HEK293T (cell line): Measurements from ENCODE around the gene CLDN6.
A peak's percentile ranks its signal among the peaks of the same experiment; 100 is the strongest.

Experiments
- CTCF ChIA-PET: fragments of 350-600 bp; formaldehyde crosslinking; extraction: SDS; loops from one replicate; lab custom pipeline; 2021; ENCODE audit warnings: antibody characterized with exemption, inconsistent platforms; lab: Yijun Ruan, JAX
- POLR2A ChIA-PET: fragments of 350-600 bp; formaldehyde crosslinking; extraction: SDS; loops from one replicate; lab custom pipeline; 2020; ENCODE audit warnings: antibody characterized with exemption, inconsistent platforms; lab: Yijun Ruan, JAX
- DNase-seq: peaks from one replicate; pipeline ENCODE4 v3.0.0; 2012; ENCODE audit warnings: mixed read lengths; ENCODE audit errors: extremely low spot score
- ARNT ChIP-seq: fragments of 450-650 bp; IDR thresholded peaks from 2 replicates; pipeline ENCODE4 v1.6.1; 2017; ENCODE audit warnings: mild to moderate bottlenecking
- BHLHE40 ChIP-seq: fragments of 450-650 bp; IDR thresholded peaks from 2 replicates; pipeline ENCODE4 v1.6.1; 2016; ENCODE audit warnings: mild to moderate bottlenecking, moderate library complexity, borderline replicate concordance
- CTBP1 ChIP-seq: fragments of 450-650 bp; IDR thresholded peaks from 2 replicates; pipeline ENCODE4 v1.6.1; 2016; ENCODE audit warnings: borderline replicate concordance
- ELF4 ChIP-seq: fragments of 450-650 bp; IDR thresholded peaks from 2 replicates; pipeline ENCODE4 v1.6.1; 2017; ENCODE audit warnings: antibody characterized with exemption
- FOXA1 ChIP-seq: fragments of 450-650 bp; IDR thresholded peaks from 2 replicates; pipeline ENCODE4 v1.6.1; 2016; ENCODE audit warnings: mild to moderate bottlenecking
- FOXK2 ChIP-seq: fragments of 450-650 bp; IDR thresholded peaks from 2 replicates; pipeline ENCODE4 v1.6.1; 2016; ENCODE audit warnings: mild to moderate bottlenecking
- FOXM1 ChIP-seq: fragments of 450-650 bp; IDR thresholded peaks from 2 replicates; pipeline ENCODE4 v1.6.1; 2017; ENCODE audit warnings: mild to moderate bottlenecking, borderline replicate concordance
- HDGF ChIP-seq: fragments of 450-650 bp; IDR thresholded peaks from 2 replicates; pipeline ENCODE4 v1.6.1; 2017; ENCODE audit warnings: antibody characterized with exemption, borderline replicate concordance
- L3MBTL2 ChIP-seq: fragments of 450-650 bp; conservative IDR thresholded peaks from 2 replicates; pipeline ENCODE4 v1.6.1; 2016; ENCODE audit warnings: mild to moderate bottlenecking
- LEF1 ChIP-seq: fragments of 450-650 bp; IDR thresholded peaks from 2 replicates; pipeline ENCODE4 v1.6.1; 2017; ENCODE audit warnings: mild to moderate bottlenecking, borderline replicate concordance
- NFRKB ChIP-seq: fragments of 450-650 bp; IDR thresholded peaks from 2 replicates; pipeline ENCODE4 v1.6.1; 2016; ENCODE audit warnings: mild to moderate bottlenecking, moderate library complexity
- SP1 ChIP-seq: fragments of 450-650 bp; IDR thresholded peaks from 2 replicates; pipeline ENCODE4 v1.6.1; 2017
- SUZ12 ChIP-seq: fragments of 450-650 bp; IDR thresholded peaks from 2 replicates; pipeline ENCODE4 v1.6.1; 2016; ENCODE audit warnings: mild to moderate bottlenecking
- TARDBP ChIP-seq: fragments of 450-650 bp; IDR thresholded peaks from 2 replicates; pipeline ENCODE4 v1.6.1; 2016
- ZNF384 ChIP-seq: fragments of 450-650 bp; IDR thresholded peaks from 2 replicates; pipeline ENCODE4 v1.6.1; 2016
- TF ChIP-seq, protein P1 (sequence below): fragments of 450-650 bp; IDR thresholded peaks from 2 replicates; pipeline ENCODE4 v1.6.1; 2016

CLDN6 gene

DNA sequence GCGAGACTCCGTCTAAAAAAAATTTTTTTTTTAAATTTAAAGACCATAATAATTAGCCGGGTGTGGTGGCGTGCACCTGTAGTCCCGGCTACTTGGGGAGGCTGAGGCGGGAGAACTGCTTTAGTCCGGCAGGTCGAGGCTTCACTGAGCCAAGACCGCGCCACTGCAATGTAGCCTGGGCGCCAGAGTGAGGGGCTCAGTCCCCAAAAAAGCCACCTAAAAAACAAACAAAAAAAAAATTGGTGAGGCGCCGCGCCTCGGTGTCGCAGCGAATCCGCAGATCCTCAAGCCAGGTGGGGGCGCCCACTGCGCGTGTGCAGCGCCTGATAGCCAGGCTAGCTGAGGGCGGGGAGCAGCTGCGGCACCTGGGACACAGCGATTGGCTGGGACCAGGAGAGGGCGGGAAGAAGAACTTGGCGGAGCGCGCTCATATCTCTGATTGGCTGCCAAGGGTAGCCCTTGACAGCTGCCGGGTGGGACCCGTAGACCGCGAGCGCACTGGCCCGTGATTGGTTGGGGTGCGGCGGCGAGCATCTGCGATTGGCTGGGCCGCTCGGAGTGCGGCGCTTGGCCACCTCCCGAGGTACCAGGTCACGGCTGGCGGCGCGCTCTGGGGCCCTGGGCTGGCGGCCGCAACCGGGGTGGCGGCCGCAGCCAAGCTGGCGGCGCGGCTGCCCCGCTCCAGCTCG lies 14.3 kb downstream of the CLDN6 start:
- ChIA-PET CTCF (interaction anchor here (0.9 to 4.1 kb wide), 3 partner anchors 19 to 28 kb away, joined by 3 to 20 read pairs (median 13); no protein-coding TSS in a partner anchor), POLR2A (interaction anchor here (1.0 to 5.3 kb wide), 6 partner anchors 17 to 34 kb away, joined by 3 to 60 read pairs (median 4); partner anchors contain the start of genes CLDN6, HCFC1R1, PKMYT1 and THOC6)
- TF ChIP-seq ZNF384, result no peak
- no peak for TF ChIP-seq TARDBP
- TF ChIP-seq BHLHE40, result no peak
- TF ChIP-seq SUZ12, result no peak
- TF ChIP-seq FOXA1, result no peak
- no peak for TF ChIP-seq HDGF
- TF ChIP-seq L3MBTL2, result peak; percentile 81
- no peak for TF ChIP-seq NFRKB
- no peak for TF ChIP-seq ARNT
- TF ChIP-seq LEF1, result peak; percentile 37; the same call in 1 of the 2 replicates
- no peak for TF ChIP-seq FOXM1
- TF ChIP-seq ELF4, result no peak
- TF ChIP-seq FOXK2, result no peak
- TF ChIP-seq, protein P1, sequence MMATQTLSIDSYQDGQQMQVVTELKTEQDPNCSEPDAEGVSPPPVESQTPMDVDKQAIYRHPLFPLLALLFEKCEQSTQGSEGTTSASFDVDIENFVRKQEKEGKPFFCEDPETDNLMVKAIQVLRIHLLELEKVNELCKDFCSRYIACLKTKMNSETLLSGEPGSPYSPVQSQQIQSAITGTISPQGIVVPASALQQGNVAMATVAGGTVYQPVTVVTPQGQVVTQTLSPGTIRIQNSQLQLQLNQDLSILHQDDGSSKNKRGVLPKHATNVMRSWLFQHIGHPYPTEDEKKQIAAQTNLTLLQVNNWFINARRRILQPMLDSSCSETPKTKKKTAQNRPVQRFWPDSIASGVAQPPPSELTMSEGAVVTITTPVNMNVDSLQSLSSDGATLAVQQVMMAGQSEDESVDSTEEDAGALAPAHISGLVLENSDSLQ, result peak; percentile 97
- peak; percentile 90 for TF ChIP-seq CTBP1
- no peak for TF ChIP-seq SP1
- peak; percentile 99 for DNase-seq

DNA sequence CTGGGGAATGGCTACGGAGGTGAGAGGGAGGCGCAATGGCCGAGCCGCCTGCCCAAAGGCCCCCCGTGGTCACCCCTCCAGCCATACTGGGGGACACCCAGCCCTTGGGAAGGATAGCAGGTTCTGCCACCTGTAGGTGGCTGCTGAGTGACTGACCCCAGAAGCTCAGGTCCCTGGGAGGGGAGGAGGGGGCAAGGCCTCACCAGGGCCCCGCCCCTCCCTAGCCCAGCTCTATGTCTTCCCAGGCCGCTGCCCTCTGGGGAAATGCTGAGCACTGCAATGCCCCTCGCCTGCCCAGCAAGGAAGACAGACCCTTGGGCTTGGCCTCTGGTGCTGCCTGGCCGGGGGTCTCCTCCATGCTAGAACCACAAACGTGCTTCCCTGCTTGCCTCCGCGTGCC lies 16.7 kb downstream of the CLDN6 start:
- POLR2A ChIA-PET, result interaction anchor here (0.8 to 1.6 kb wide), 3 partner anchors 10 to 21 kb away, joined by 3 to 6 read pairs (median 3); partner anchors contain the start of genes PKMYT1 and TNFRSF12A
- DNase-seq, result no peak
- CTCF ChIA-PET, result interaction anchor here (4.1 kb wide), 1 partner anchor 27 kb away, joined by 20 read pairs; no protein-coding TSS in a partner anchor
- TF ChIP-seq ELF4 (no peak), TARDBP (no peak), ZNF384 (no peak)

DNA sequence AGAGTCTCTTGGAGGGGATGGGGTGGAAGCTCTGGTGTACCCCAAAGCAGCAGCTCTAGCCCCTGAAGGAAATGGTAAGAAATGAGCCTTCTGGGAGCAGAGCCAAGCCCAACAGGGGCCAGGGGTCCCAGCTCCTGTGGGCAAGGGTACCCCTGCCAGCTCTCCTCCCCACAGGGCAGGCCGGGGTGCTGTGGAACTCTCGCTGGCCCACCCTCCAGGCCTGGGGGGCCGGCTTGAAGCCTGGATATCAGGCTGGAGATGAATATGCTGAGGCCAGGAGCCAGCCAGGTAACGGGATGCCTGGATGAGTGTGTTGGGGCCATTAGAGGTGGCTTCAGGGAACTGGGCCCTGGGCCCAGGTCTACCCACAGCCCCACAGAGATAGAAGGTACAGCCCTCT lies 17.4 kb downstream of the CLDN6 start:
- ChIA-PET CTCF (interaction anchor here (1.4 kb wide), 1 partner anchor 27 kb away, joined by 4 read pairs; no protein-coding TSS in a partner anchor), POLR2A (interaction anchor here (0.8 to 1.0 kb wide), 3 partner anchors 11 to 20 kb away, joined by 3 to 4 read pairs (median 3); partner anchors contain the start of gene PKMYT1)
- no peak for DNase-seq
- TF ChIP-seq TARDBP (no peak), SP1 (no peak), FOXM1 (no peak), ZNF384 (no peak), CTBP1 (no peak), L3MBTL2 (no peak), NFRKB (no peak), SUZ12 (no peak), BHLHE40 (no peak), HDGF (no peak)
- TF ChIP-seq, protein P1, result no peak

DNA sequence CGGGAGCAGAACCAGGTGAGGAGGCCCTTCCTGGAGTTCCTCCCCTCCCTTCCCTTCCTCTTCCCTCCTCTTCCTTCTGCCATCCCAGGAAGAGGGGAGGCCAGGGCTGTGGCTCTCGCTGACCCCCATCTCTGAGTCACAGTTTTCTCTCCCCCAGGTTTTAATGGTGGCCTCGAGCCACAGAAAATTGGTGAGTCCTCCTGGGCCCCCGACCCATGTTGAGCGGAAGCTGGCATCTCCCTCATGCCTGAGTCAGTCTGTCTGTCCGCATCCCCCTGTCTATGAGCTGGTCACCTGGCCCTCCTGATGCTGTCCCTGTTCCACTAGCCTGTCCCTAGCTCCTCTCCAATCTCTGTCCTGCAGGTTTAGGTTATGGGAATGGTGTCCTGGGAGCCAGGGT lies 18.1 kb downstream of the CLDN6 start:
- TF ChIP-seq NFRKB (no peak), TARDBP (no peak), FOXM1 (no peak), FOXK2 (no peak), HDGF (no peak), BHLHE40 (no peak), ARNT (no peak)
- TF ChIP-seq, protein P1, result no peak
- ChIA-PET CTCF (interaction anchor here (1.4 kb wide), 1 partner anchor 28 kb away, joined by 4 read pairs; no protein-coding TSS in a partner anchor), POLR2A (interaction anchor here (0.9 kb wide), 1 partner anchor 11 kb away, joined by 4 read pairs; no protein-coding TSS in a partner anchor)
- DNase-seq, result no peak

DNA sequence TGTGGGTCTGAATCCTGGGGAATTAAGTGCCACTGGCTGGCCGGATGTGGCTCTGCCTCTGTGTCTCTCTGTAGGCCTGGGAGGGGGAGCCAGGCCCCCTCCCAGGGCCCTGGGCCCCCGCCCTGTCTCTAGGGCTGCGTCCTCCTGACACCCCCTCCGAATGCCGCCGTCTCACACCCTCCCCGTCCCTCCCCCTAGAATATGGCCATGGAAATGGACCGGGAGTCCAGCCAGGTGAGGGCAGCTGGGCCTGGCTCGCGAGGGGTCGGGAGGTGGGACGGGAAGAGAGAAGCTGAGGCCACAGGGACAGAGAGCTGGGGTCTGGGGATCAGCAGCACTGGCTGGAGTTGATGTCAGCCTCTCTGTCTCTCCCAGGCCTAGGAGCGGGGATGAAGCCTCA lies 21.7 kb downstream of the CLDN6 start:
- CTCF ChIA-PET, result no interaction called here
- DNase-seq, result no peak
- no peak for TF ChIP-seq TARDBP
- POLR2A ChIA-PET, result interaction anchor here (0.8 to 0.9 kb wide), 2 partner anchors 16 to 43 kb away, joined by 3 read pairs; partner anchors contain the start of gene PKMYT1

DNA sequence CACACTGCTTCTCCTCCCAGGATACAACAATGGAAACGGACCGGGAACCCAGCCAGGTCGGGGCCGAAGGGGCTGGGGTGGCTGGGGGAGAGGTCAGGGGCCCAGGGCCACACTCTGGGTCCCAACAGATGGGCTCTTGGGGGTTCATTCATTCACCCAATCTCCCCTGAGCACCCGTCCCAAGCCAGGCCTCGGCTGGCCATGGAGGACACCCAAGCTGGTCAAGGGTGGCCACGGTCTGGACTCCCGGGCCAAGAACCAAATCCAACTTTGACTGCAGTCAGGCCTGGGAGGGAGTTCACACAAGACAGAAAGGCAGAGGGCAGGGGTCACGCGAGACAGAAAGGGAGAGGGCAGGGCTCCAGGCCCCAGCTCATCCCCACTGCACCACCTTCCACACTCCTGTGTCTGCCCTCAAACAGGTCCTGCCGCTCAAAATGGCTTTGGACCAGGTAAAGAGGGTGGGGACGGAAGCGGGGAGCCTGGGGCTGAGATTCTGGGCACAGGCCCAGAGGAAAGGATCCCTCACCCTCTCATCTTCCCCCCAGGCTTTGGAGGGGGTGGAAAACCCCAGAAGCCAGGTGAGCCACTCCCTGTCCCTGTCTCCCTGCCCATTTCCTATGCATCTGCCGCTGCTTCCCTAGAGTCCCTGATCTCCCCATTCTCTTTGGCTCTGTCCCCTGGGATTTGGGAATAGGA lies 25.5 kb downstream of the CLDN6 start:
- TF ChIP-seq ZNF384 (no peak), SUZ12 (no peak), ELF4 (no peak), CTBP1 (no peak), FOXK2 (no peak)
- POLR2A ChIA-PET, result interaction anchor here (2.0 kb wide), 1 partner anchor 12 kb away, joined by 8 read pairs; the partner anchor contains the start of gene PKMYT1
- DNase-seq, result no peak
- CTCF ChIA-PET, result no interaction called here
